ENCODE measurements around the gene F10. TPM values are rescaled to one million over a fixed set of nuclear protein-coding genes. Genes with fewer than 3 reads are reported as not detected.

The F10 gene
- total and polyA plus RNA-seq, 2 of the 13 experiments (the other 11 are each of a cell fraction or from before 2014, with no cell fraction given) = 58.4 to 237 TPM

DNA sequence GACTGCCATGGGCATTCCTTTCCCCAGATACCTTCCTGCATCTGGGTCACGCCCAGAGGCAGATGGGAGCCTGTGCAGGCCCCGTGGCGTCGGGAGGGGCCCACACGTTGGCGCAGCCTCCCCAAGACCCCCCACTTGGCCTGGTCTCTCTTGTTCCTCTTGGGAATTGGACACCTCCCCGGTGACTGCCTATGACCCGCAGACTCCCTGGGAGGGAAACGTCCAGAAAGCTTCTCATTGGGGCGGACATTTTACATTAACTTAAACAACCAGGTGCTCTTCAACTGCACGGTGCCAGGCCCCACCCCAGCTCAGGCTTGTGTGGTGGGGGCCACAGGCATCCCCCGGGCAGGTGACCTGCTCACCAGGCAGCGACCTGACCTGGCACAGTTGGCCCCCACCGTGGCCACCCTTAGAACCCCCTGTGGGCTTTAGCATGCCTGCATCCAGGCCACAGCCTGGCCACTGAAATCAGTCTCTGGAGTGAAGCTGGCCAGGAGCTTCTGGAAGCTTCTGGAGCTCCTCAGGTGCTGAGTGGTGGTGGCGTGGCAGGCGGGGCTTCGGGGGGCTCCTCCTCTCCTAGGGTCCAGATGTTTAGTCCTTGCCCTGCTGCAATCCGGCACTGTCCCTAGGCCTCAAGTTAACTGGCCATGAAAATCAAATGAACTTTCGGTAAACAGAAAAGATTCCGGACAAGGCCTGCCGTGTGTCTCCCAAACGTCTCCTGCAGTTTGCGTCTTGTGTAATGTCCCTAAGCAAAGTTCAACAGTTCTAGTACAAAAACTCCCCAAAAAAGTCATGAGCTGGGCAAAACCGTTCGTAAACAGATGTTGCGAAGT lies 27.3 kb downstream of the F10 start:
- CTCF ChIA-PET (ENCODE audit: low intra/inter-chr PET ratio, low total read pairs) = no interaction called here
- no peak overlapping the region for H2AFZ ChIP-seq (ENCODE audit: low read length)
- peak overlapping the region in 1 of 3 experiments; percentile 57; a peak in 2 of 6 replicates for H3K4me3 ChIP-seq (replicated peaks in 1 of 3; ENCODE audit: insufficient read depth in 1 of 3, low read depth in 2 of 3, low read length in 3 of 3)
- peak overlapping the region; percentile 88 for H3K4me2 ChIP-seq (ENCODE audit: low read depth, low read length)
- H3K9me3 ChIP-seq (ENCODE audit: low read length) = no peaks in the 10 kb centered on the region
- POLR2A ChIA-PET = interaction anchor here (0.7 to 3.7 kb wide), 14 partner anchors 9 to 231 kb away, joined by 3 to 33 read pairs (median 6); partner anchors contain the start of genes CUL4A, F10, F7 and PCID2
- BruUV-seq (replicated peaks) = no TSS peak
- intact Hi-C loops (cut with micrococcal nuclease; ENCODE audit: unreplicated experiment) = loop anchor here (1.0 to 5.0 kb wide), 3 partner anchors 11 to 458 kb away; partner anchors contain the start of gene ATP11A
- ATAC-seq (peak; percentile 41), FAIRE-seq (peak; percentile 97), DNase-seq (ENCODE audit: low spot score) (peak; percentile 91)
- H3K27ac ChIP-seq (ENCODE audit: extremely low read length, insufficient read depth, low read length) = peak overlapping the region; percentile 92
- WGBS (ENCODE audit: low lambda C conversion rate) = 22% methylated on average over 12 of the region's 26 CpGs
- H4K20me1 ChIP-seq (ENCODE audit: insufficient read depth, low read length) = no peaks in the 10 kb centered on the region
- peaks cover 32% of the 10 kb centered on the region for H3K79me2 ChIP-seq (ENCODE audit: insufficient read depth, low read length)
- H3K36me3 ChIP-seq (replicated peaks in 1 of 2; ENCODE audit: control insufficient read depth in 1 of 2, insufficient read depth in 2 of 2, low read length in 2 of 2) = peaks cover 6 to 20% of the 10 kb centered on the region in 2 experiments; a peak in 3 of 5 replicates
- peak overlapping the region; percentile 60 for H3K9ac ChIP-seq (ENCODE audit: insufficient read depth, low read depth, low read length)
- in situ Hi-C loops (cut with HindIII; ENCODE audit: extremely low pct_ligation_motif_present, low pct_unique_long_range_greater_than_20kb) = no loop called here
- peaks cover 56% of the 10 kb centered on the region for H3K4me1 ChIP-seq (ENCODE audit: insufficient read depth, low read length)
- no peaks in the 10 kb centered on the region for H3K27me3 ChIP-seq (ENCODE audit: control insufficient read depth in 1 of 2, insufficient read depth in 2 of 2, low read length in 2 of 2)
- TF ChIP-seq MZF1 (CRISPR knock-in tag; IDR thresholded peaks at IDR 0.05; ENCODE audit: borderline replicate concordance) = no peak
- TF ChIP-seq, protein P1, sequence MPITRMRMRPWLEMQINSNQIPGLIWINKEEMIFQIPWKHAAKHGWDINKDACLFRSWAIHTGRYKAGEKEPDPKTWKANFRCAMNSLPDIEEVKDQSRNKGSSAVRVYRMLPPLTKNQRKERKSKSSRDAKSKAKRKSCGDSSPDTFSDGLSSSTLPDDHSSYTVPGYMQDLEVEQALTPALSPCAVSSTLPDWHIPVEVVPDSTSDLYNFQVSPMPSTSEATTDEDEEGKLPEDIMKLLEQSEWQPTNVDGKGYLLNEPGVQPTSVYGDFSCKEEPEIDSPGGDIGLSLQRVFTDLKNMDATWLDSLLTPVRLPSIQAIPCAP (CRISPR knock-in tag; IDR thresholded peaks at IDR 0.05; ENCODE audit: low read depth) = no peak
- 0 out of 2 replicates have a peak, but pooled peaks have one; percentile 37 for TF ChIP-seq ESRRA (CRISPR knock-in tag; IDR thresholded peaks at IDR 0.05; ENCODE audit: low read depth)
- no peak for TF ChIP-seq ETV6 (CRISPR knock-in tag; conservative IDR thresholded peaks at IDR 0.05)
- TF ChIP-seq, protein P2, sequence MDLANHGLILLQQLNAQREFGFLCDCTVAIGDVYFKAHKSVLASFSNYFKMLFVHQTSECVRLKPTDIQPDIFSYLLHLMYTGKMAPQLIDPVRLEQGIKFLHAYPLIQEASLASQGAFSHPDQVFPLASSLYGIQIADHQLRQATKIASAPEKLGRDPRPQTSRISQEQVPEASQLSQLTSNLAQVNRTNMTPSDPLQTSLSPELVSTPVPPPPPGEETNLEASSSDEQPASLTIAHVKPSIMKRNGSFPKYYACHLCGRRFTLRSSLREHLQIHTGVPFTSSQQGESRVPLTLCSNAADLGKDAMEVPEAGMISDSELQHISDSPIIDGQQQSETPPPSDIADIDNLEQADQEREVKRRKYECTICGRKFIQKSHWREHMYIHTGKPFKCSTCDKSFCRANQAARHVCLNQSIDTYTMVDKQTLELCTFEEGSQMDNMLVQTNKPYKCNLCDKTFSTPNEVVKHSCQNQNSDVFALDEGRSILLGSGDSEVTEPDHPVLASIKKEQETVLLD (CRISPR knock-in tag; IDR thresholded peaks at IDR 0.05; ENCODE audit: low read depth) = no peak
- TF ChIP-seq NR3C1 (CRISPR knock-in tag; IDR thresholded peaks at IDR 0.05) = no peak
- TF ChIP-seq SMARCE1 (IDR thresholded peaks at IDR 0.05; ENCODE audit: borderline replicate concordance) = no peak
- TF ChIP-seq ZNF543 (CRISPR knock-in tag; IDR thresholded peaks at IDR 0.05) = no peak; the same call in none of the 2 replicates
- TF ChIP-seq ZNF232 (CRISPR knock-in tag; IDR thresholded peaks at IDR 0.05; ENCODE audit: borderline replicate concordance) = no peak
- no peak for TF ChIP-seq HOXA9 (CRISPR knock-in tag; IDR thresholded peaks at IDR 0.05; ENCODE audit: borderline replicate concordance)
- TF ChIP-seq, protein P3, sequence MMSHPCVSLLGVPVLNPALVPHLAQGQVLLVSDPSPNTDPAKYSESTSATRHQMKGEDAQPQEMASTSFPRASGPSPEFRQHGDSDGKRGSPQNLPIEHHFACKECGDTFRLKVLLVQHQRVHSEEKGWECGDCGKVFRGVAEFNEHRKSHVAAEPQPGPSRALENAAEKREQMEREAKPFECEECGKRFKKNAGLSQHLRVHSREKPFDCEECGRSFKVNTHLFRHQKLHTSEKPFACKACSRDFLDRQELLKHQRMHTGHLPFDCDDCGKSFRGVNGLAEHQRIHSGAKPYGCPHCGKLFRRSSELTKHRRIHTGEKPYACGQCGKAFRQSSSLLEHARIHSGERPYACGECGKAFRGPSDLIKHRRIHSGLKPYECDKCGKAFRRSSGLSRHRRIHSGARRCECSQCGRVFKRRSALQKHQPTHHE (CRISPR knock-in tag; IDR thresholded peaks at IDR 0.05; ENCODE audit: borderline replicate concordance) = no peak
- no peak for TF ChIP-seq ZNF225 (CRISPR knock-in tag; IDR thresholded peaks at IDR 0.05)
- TF ChIP-seq SRY (CRISPR knock-in tag; IDR thresholded peaks at IDR 0.05) = peak; percentile 33; the same call in 1 of the 2 replicates
- TF ChIP-seq SP1 (IDR thresholded peaks at IDR 0.05) = no peak
- TF ChIP-seq SP1 (CRISPR knock-in tag; IDR thresholded peaks at IDR 0.05) = no peak
- no peak for TF ChIP-seq SMAD9 (CRISPR knock-in tag; IDR thresholded peaks at IDR 0.05)
- TF ChIP-seq ZNF878 (CRISPR knock-in tag; IDR thresholded peaks at IDR 0.05) = 0 out of 2 replicates have a peak, but pooled peaks have one; percentile 27
- no peak for TF ChIP-seq ZNF777 (CRISPR knock-in tag; IDR thresholded peaks at IDR 0.05)
- no peak for TF ChIP-seq NFE2L2 (IDR thresholded peaks at IDR 0.05; ENCODE audit: low read length)
- TF ChIP-seq, protein P4, sequence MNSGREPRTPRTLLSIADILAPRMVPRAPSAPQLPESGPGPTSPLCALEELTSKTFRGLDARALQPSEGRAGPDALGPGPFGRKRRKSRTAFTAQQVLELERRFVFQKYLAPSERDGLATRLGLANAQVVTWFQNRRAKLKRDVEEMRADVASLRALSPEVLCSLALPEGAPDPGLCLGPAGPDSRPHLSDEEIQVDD (CRISPR knock-in tag; IDR thresholded peaks at IDR 0.05; ENCODE audit: borderline replicate concordance) = no peak
- TF ChIP-seq NFYC (CRISPR knock-in tag; IDR thresholded peaks at IDR 0.05) = no peak
